Renal cortex interstitium (tissue), 11 donors: Measurements from ENCODE around the gene ROBO3. TPM values are rescaled to one million over a fixed set of nuclear protein-coding genes. Genes with fewer than 3 reads are reported as not detected.

Experiments used
- DNase-seq, 11 donors: peaks; one replicate each; pipeline ENCODE4 v3.0.0-alpha.2; 2013; ENCODE audit warnings: low read depth in 9 of 11, low spot score in 4 of 11; ENCODE audit errors: extremely low read depth in 1 of 11
- polyA plus RNA-seq, 3 donors: library from polyadenylated mRNA; unstranded; fragments of 120-200 nt; gene quantifications; one replicate each; pipeline ENCODE4 v1.2.1, GENCODE V29; 2013; ENCODE audit not compliant: insufficient read length in 3 of 3

Gene ROBO3
- polyA plus RNA-seq, 3 donors: 18.6 to 34.6 (median 22.7) TPM

DNA sequence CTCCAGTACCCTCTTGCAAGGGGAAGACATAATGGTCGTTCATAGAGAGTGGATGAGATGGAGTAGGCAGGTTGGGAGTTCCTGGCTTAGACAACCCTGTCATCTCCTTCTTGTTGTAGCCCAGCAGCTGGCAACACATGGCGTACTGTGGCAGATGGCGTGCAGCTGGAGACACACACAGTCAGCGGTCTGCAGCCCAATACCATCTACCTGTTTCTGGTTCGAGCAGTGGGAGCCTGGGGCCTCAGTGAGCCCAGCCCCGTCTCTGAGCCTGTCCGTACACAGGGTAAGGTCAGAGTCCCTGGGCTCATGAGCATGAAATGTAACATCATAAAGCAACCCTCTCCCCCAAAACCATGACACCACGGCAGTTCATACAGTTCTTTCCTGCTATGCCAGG lies 8.7 kb downstream of the ROBO3 start:
- DNase-seq: no peak

GRCh38 chr11:124874571-124875255 lies 9.5 kb downstream of the ROBO3 start:
- DNase-seq: no peak

GRCh38 chr11:124875401-124875800 lies 10.2 kb downstream of the ROBO3 start:
- no peak for DNase-seq

DNA sequence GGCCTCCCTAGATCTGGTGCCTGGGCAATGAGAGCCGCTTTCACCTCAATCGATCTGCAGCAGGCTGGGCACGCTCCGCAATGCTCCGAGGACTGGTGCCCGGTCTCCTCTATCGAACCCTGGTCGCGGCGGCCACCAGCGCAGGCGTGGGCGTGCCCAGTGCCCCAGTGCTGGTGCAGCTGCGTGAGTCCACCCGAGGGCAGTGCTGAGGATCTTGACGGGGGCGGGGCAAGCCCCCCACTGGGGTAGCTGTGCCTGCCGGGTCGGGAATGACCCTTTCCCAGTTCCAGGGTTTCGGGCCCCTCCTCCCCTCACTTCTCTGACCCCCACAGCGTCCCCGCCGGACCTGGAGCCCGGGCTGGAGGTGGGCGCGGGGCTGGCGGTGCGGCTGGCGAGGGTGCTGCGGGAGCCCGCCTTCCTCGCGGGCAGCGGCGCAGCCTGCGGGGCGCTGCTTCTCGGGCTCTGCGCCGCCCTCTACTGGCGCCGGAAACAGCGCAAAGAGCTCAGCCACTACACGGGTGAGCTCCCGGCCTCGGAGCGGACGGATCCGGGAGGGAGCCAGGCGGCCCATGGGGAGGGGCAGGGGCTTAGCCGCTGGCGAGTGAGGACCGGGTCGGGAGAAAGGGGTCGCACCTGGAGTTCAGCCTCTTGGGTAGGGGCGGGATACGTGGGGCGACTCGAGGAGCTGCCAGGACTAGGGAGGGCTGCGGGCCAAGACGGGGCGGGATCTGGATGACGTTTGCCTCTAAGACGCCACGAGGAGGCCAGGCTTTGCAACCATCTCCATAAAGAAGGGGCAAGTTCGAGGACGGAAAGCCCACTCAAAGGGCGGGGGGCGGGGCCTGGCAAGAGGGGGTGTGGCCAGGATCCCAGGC lies 10.9 kb downstream of the ROBO3 start:
- DNase-seq: peak; percentile 73 to 93 (median 88)

GRCh38 chr11:124876818-124877630 lies 11.8 kb downstream of the ROBO3 start:
- no peak for DNase-seq

GRCh38 chr11:124877631-124877909 lies 12.3 kb downstream of the ROBO3 start:
- DNase-seq: no peak

DNA sequence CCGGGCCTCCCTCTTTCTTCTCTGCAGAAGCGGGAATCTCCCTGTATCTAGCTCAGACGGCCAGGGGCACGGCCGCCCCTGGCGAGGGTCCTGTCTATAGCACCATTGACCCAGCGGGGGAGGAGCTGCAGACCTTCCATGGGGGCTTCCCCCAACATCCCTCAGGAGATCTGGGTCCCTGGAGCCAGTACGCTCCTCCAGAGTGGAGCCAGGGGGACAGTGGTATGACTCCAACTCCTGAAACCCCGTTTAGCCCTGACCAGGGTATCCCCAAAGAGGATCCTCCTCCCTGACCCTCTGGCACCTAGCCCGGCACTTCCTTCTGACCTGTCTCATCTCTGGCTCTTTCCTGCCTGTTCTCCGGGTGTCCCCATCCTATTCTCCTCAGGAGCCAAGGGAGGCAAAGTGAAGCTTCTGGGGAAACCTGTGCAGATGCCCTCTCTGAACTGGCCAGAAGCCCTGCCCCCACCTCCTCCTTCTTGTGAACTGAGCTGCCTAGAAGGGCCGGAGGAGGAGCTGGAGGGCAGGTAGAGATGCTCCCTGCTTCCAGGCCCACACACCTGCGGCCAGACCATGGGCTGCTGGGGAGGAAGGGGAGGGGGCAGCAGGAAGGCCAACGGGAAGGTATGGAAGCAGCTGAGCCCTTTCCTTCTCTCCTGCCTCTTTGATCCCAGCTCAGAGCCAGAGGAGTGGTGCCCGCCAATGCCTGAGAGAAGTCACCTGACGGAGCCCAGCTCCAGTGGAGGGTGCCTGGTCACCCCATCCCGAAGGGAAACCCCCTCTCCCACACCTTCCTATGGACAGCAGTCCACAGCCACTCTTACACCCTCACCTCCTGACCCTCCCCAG lies 12.9 kb downstream of the ROBO3 start:
- DNase-seq: no peak

GRCh38 chr11:124878759-124879492 lies 13.7 kb downstream of the ROBO3 start:
- DNase-seq: no peak

DNA sequence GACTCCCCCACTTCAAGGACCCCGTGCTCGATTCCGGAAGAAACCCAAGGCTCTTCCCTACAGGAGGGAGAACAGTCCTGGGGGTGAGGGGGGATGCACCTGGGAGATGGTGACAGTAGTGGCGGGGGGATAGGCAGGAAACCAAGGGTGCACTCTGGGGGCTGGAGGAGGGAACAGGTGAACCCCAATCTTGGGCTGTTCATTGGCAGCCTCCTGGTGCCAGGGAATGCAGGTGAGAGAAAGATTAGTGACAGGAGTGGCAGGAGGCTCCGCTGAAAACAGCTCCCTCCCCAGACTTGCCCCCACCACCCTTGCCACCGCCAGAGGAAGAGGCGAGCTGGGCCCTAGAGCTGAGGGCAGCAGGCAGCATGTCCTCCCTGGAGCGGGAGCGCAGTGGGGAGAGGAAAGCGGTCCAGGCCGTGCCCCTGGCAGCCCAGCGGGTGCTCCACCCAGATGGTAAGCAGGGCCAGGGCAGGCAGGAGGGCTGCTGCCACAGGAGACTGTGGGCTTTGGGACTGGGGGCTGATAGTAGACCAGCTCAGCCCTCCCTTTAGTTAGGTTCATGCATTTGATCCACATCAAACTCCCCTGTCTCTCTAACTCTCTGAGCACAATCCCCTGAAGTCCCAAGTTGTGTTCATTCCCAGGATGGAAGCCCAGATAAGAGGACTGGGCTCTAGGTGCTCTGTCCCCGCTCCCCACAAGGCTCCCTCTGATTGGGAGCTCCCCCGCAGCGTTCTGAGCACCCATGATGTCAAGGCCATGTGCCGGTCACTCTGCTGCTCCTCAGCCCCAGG lies 14.5 kb downstream of the ROBO3 start:
- DNase-seq: no peak

DNA sequence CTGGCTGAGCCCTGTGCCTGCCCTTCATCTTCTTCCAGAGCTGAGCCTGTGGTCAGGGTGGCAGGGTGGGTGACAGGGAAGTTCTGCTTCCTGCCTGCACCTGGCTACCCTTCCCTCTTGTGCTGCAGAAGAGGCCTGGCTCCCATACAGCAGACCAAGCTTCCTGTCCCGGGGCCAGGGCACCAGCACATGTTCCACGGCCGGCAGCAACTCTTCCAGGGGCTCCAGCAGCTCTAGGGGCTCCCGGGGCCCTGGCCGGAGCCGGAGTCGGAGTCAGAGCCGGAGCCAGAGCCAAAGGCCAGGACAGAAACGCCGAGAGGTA lies 15.0 kb downstream of the ROBO3 start:
- DNase-seq: no peak

DNA sequence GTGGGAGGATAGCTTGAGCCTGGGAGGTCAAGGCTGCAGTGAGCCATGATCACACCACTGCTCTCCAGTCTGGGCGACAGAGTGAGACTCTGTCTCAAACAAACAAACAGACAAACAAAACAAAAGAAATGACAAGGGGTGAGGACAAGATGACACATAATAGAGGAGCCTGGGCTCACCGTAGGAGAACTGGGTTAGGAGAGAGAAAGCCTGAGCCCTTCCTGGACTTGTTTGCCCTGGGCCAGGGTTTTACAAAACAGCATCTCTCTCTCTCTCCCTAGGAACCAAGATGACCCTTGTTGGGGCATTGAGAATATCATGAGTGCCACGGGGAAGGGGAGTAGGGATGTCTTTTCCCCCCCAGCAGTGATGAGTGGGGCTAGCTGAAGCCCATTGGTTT lies 15.7 kb downstream of the ROBO3 start:
- DNase-seq: no peak

GRCh38 chr11:124882339-124883071 lies 17.3 kb downstream of the ROBO3 start:
- no peak for DNase-seq

DNA sequence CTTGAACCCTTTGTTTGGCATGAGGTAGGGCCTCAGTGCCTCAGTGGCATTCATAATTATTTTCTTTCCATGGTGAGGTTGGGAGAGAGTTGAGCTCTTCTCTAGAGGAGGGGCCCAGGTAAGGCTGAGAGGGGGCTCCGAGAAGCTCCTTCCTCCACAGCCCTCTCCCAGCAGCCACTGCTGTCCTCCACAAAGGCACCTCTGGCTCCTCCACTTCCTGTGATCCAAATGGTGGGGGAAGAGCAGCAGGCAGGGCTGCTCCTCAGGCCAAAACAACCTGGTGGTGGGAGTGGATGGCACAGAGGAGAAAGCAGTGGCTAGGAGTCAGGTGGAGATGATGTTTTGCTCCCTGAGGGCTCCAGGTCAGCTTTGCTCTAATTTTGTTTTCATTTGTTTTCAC lies 19.1 kb downstream of the ROBO3 start:
- DNase-seq: no peak

GRCh38 chr11:124884869-124885479 lies 19.7 kb downstream of the ROBO3 start:
- no peak for DNase-seq

GRCh38 chr11:124886476-124886875 lies 21.2 kb downstream of the ROBO3 start:
- no peak for DNase-seq

GRCh38 chr11:124886978-124887666 lies 21.9 kb downstream of the ROBO3 start:
- no peak for DNase-seq
